CD4-positive, alpha-beta T cell (primary cell): ENCODE results near the gene RTN4RL1. TPM values are rescaled to one million over a fixed set of nuclear protein-coding genes. Genes with fewer than 3 reads are reported as not detected.

Experiments used
- ATAC-seq: fragments of 200-7000 bp; cut with Tn5 transposase; one replicate; pipeline ENCODE4 v1.10.0; 2022; ENCODE audit warnings: mild to moderate bottlenecking; ENCODE audit not compliant: poor library complexity
- CTCF ChIA-PET: fragments of 350-600 bp; sonication (Branson Sonifier 250); formaldehyde crosslinking; loops from one replicate; lab custom pipeline; 2021; ENCODE audit warnings: antibody characterized with exemption, inconsistent platforms; lab: Charles Lee
- POLR2A ChIA-PET: fragments of 350-600 bp; sonication (Branson Sonifier 250); formaldehyde crosslinking; loops from one replicate; lab custom pipeline; 2021; ENCODE audit warnings: antibody characterized with exemption, inconsistent platforms; lab: Charles Lee
- DNase-seq, 14 experiments: peaks; one replicate each; pipeline ENCODE4 v3.0.0-alpha.2; 2013 to 2020; ENCODE audit warnings: mixed read lengths in 2 of 14
- H3K27ac ChIP-seq, 2 donors: one replicate each; pipeline versions ENCODE4 v1.5.1 to v1.7.0; 2013; ENCODE audit warnings: low read length in 2 of 2, low read depth in 1 of 2, mild to moderate bottlenecking in 1 of 2
- H3K27me3 ChIP-seq, 2 experiments: 1 replicate in 1 of 2; 2 replicates in 1 of 2; pipeline versions ENCODE4 v1.6.1 to v1.7.0; 2013; ENCODE audit warnings: low read length in 2 of 2, control low read depth in 1 of 2, mild to moderate bottlenecking in 1 of 2, moderate library complexity in 1 of 2; ENCODE audit not compliant: insufficient read depth in 2 of 2, control insufficient read depth in 1 of 2
- H3K36me3 ChIP-seq: one replicate; pipeline ENCODE4 v1.6.1; 2013; ENCODE audit warnings: low read length, control low read depth; ENCODE audit not compliant: insufficient read depth
- H3K4me1 ChIP-seq: one replicate; pipeline ENCODE4 v1.6.1; 2013; ENCODE audit warnings: low read length, control low read depth; ENCODE audit not compliant: insufficient read depth
- H3K4me3 ChIP-seq: one replicate; pipeline ENCODE4 v1.5.1; 2013; ENCODE audit warnings: mild to moderate bottlenecking, low read length, moderate library complexity
- H3K9me3 ChIP-seq, 2 experiments: 1 replicate in 1 of 2; 2 replicates in 1 of 2; pipeline versions ENCODE4 v1.6.1 to v1.7.0; 2013; ENCODE audit warnings: low read length in 2 of 2, mild to moderate bottlenecking in 2 of 2, control low read depth in 1 of 2, moderate library complexity in 1 of 2; ENCODE audit not compliant: control insufficient read depth in 1 of 2, insufficient read depth in 1 of 2
- H3K27ac Mint-ChIP-seq: one replicate; pipeline ENCODE4 v1.8.0; 2020; ENCODE audit warnings: mixed read lengths
- H3K27me3 Mint-ChIP-seq: one replicate; pipeline ENCODE4 v1.8.0; 2021; ENCODE audit warnings: mixed read lengths
- H3K36me3 Mint-ChIP-seq: one replicate; pipeline ENCODE4 v1.8.0; 2021; ENCODE audit warnings: low read depth, mixed read lengths
- H3K4me1 Mint-ChIP-seq: one replicate; pipeline ENCODE4 v1.8.0; 2021; ENCODE audit warnings: low read depth, mixed read lengths
- H3K4me3 Mint-ChIP-seq: one replicate; pipeline ENCODE4 v1.8.0; 2020; ENCODE audit warnings: mild to moderate bottlenecking, mixed read lengths
- H3K9me3 Mint-ChIP-seq: one replicate; pipeline ENCODE4 v1.8.0; 2020; ENCODE audit warnings: mixed read lengths
- CTCF ChIP-seq: fragments of 200-600 bp; IDR thresholded peaks from one replicate; pipeline ENCODE4 v1.8.0; 2022; ENCODE audit warnings: antibody characterized with exemption, mild to moderate bottlenecking
- intact Hi-C, 2 experiments: fragments of 100-400 bp; cut with DNase I in 1 of 2; cut with micrococcal nuclease in 1 of 2; formaldehyde crosslinking; loops; one replicate each; pipeline versions ENCODE4 v1.15.1 to v1.9.0; 2023 to 2025; cut with DNase I, micrococcal nuclease
- total RNA-seq, 174 experiments: library from RNA in 2 of 174; stranded (reverse) in 2 of 174; gene quantifications; one replicate each; pipeline ENCODE4 v1.2.3 and lab custom pipeline; 2021 to 2026

RTN4RL1 gene
- total RNA-seq, 2 experiments from 2014 or later: 0.06 to 0.11 TPM

GRCh38 chr17:1999557-2000251 lies 25.4 kb downstream of the RTN4RL1 start:
- no peak overlapping the region for H3K27ac Mint-ChIP-seq
- Histone ChIP-seq H3K27me3 (peaks cover 20 to 21% of the 10 kb centered on the region in 2 experiments), H3K36me3 (no peaks in the 10 kb centered on the region), H3K4me1 (no peaks in the 10 kb centered on the region), H3K9me3 (peaks cover 0 to 7% of the 10 kb centered on the region in 2 experiments), H3K27ac (no peak overlapping the region), H3K4me3 (no peak overlapping the region)
- no peaks in the 10 kb centered on the region for H3K4me1 Mint-ChIP-seq
- intact Hi-C loops: no loop called here
- H3K9me3 Mint-ChIP-seq: no peaks in the 10 kb centered on the region
- H3K36me3 Mint-ChIP-seq: no peaks in the 10 kb centered on the region
- no peak for ATAC-seq
- DNase-seq: no peak
- ChIA-PET CTCF (no interaction called here), POLR2A (no interaction called here)
- TF ChIP-seq CTCF: no peak
- H3K4me3 Mint-ChIP-seq: peak overlapping the region; percentile 16
- H3K27me3 Mint-ChIP-seq: peaks cover 33% of the 10 kb centered on the region

GRCh38 chr17:1997927-1998742 lies 27.0 kb downstream of the RTN4RL1 start:
- peak in 1 of 14 experiments; percentile 5 for DNase-seq
- Mint-ChIP-seq H3K9me3 (no peaks in the 10 kb centered on the region), H3K4me1 (no peaks in the 10 kb centered on the region), H3K36me3 (no peaks in the 10 kb centered on the region), H3K4me3 (no peak overlapping the region), H3K27ac (no peak overlapping the region), H3K27me3 (peaks cover 36% of the 10 kb centered on the region)
- ChIA-PET POLR2A (interaction anchor here (0.5 kb wide), 1 partner anchor 27 kb away, joined by 3 read pairs; no protein-coding TSS in a partner anchor), CTCF (no interaction called here)
- Histone ChIP-seq H3K36me3 (no peaks in the 10 kb centered on the region), H3K4me1 (no peaks in the 10 kb centered on the region), H3K27ac (no peak overlapping the region), H3K9me3 (peaks cover 0 to 7% of the 10 kb centered on the region in 2 experiments), H3K4me3 (no peak overlapping the region), H3K27me3 (peaks cover 20 to 21% of the 10 kb centered on the region in 2 experiments)
- no peak for TF ChIP-seq CTCF
- intact Hi-C loops: no loop called here
- ATAC-seq: peak; percentile 24

GRCh38 chr17:1997289-1997926 lies 27.7 kb downstream of the RTN4RL1 start:
- H3K4me1 ChIP-seq: no peaks in the 10 kb centered on the region
- Mint-ChIP-seq H3K27ac (no peak overlapping the region), H3K9me3 (no peaks in the 10 kb centered on the region), H3K4me3 (no peak overlapping the region), H3K4me1 (no peaks in the 10 kb centered on the region), H3K36me3 (no peaks in the 10 kb centered on the region), H3K27me3 (peaks cover 36% of the 10 kb centered on the region)
- no peak overlapping the region for H3K27ac ChIP-seq
- intact Hi-C loops: no loop called here
- POLR2A ChIA-PET: no interaction called here
- CTCF ChIA-PET: no interaction called here
- peaks cover 20 to 21% of the 10 kb centered on the region in 2 experiments for H3K27me3 ChIP-seq
- TF ChIP-seq CTCF: no peak
- H3K9me3 ChIP-seq: peaks cover 0 to 7% of the 10 kb centered on the region in 2 experiments
- DNase-seq (no peak), ATAC-seq (no peak)
- no peak overlapping the region for H3K4me3 ChIP-seq
- no peaks in the 10 kb centered on the region for H3K36me3 ChIP-seq
